K562 treated with DMSO at 1 percent for 24 hours (cell line): ENCODE data around the gene OR10J5. TPM values are rescaled to one million over a fixed set of nuclear protein-coding genes. Genes with fewer than 3 reads are reported as not detected.

Experiments used
- total RNA-seq: library from RNA; unstranded; fragments of 300-600 nt; gene quantifications from 2 replicates; pipeline ENCODE4 v1.2.3, GENCODE V29; 2022; ENCODE audit warnings: low read depth; ENCODE audit not compliant: insufficient read depth

The OR10J5 gene, protein sequence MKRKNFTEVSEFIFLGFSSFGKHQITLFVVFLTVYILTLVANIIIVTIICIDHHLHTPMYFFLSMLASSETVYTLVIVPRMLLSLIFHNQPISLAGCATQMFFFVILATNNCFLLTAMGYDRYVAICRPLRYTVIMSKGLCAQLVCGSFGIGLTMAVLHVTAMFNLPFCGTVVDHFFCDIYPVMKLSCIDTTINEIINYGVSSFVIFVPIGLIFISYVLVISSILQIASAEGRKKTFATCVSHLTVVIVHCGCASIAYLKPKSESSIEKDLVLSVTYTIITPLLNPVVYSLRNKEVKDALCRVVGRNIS
- total RNA-seq, result not detected in 2 replicates

DNA sequence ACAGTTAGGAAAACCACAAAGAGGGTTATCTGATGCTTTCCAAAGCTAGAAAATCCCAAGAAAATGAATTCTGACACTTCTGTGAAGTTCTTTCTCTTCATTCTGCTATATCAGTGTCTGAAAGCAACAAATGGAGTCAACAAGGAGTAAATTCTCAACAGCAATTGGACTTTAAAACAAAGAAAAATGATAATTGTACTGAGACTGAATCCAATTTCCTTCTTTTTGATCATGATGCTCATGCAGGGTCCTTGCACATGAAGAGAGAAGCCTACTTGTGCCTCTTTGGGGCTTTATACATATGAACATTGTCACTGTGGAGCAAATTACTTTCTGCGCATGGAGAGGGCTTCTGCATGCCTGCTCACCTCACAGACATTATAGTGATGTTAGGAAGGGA lies at the start of gene OR10J5:
OR10J5 (minus strand) TSS at position 101 of the 400 bp plus-strand sequence; CDS start at position 101, 0 bp downstream.

Other genes with a start within 250 kb of the OR10J5 start
- gene FCER1A, start 233.7 kb downstream of the OR10J5 start, total RNA-seq, result not detected in 2 replicates
- not detected in 2 replicates for gene OR10J4, start 103.8 kb downstream of the OR10J5 start, total RNA-seq
- gene OR10J1, start 96.3 kb downstream of the OR10J5 start, total RNA-seq, result not detected in 2 replicates
- not detected in 2 replicates for gene APCS, start 51.8 kb upstream of the OR10J5 start, total RNA-seq
- gene CRP, start 178.6 kb upstream of the OR10J5 start, total RNA-seq, result not detected in 2 replicates
- gene DUSP23, start 245.0 kb upstream of the OR10J5 start, total RNA-seq, result 77.0 and 77.5 TPM in 2 replicates